ENCODE measurements around the gene RECQL5.

The RECQL5 gene

GRCh38 chr17:75667825-75668224, 871 bp upstream of the RECQL5 start:
- ChIA-PET POLR2A (interaction anchor here (1.1 to 3.3 kb wide), 6 partner anchors 10 to 150 kb away, joined by 3 to 11 read pairs (median 6); a partner anchor contains a TSS), CTCF (interaction anchor here (4.0 to 4.6 kb wide), 2 partner anchors 34 to 81 kb away, joined by 42 to 48 read pairs; partner anchors contain the start of gene SMIM5)
- H3K9me3 ChIP-seq (ENCODE audit: control insufficient read depth, insufficient read depth, low read depth, low read length), result no peaks in the 10 kb centered on the region
- peaks cover 10% of the 10 kb centered on the region; the same call in 1 of the 2 replicates for H3K4me1 ChIP-seq (ENCODE audit: control insufficient read depth, insufficient read depth, low read length)
- H3K27ac ChIP-seq (ENCODE audit: extremely low read depth, low read depth, low read length), result no peak overlapping the region
- peak overlapping the region; percentile 95 for H3K4me3 ChIP-seq (ENCODE audit: low read depth, low read length)
- H3K36me3 ChIP-seq (ENCODE audit: control insufficient read depth in 2 of 2, insufficient read depth in 1 of 2, low read length in 2 of 2), result peaks cover 48 to 64% of the 10 kb centered on the region in 2 experiments
- no peak for TF ChIP-seq ZBTB17 (tag by site-specific recombination; IDR thresholded peaks at IDR 0.05)
- no peak for TF ChIP-seq ZBTB20 (tag by site-specific recombination; IDR thresholded peaks at IDR 0.05)
- no peak for TF ChIP-seq ZNF266 (tag by site-specific recombination; IDR thresholded peaks at IDR 0.05; ENCODE audit: low read depth)
- TF ChIP-seq, protein P1, sequence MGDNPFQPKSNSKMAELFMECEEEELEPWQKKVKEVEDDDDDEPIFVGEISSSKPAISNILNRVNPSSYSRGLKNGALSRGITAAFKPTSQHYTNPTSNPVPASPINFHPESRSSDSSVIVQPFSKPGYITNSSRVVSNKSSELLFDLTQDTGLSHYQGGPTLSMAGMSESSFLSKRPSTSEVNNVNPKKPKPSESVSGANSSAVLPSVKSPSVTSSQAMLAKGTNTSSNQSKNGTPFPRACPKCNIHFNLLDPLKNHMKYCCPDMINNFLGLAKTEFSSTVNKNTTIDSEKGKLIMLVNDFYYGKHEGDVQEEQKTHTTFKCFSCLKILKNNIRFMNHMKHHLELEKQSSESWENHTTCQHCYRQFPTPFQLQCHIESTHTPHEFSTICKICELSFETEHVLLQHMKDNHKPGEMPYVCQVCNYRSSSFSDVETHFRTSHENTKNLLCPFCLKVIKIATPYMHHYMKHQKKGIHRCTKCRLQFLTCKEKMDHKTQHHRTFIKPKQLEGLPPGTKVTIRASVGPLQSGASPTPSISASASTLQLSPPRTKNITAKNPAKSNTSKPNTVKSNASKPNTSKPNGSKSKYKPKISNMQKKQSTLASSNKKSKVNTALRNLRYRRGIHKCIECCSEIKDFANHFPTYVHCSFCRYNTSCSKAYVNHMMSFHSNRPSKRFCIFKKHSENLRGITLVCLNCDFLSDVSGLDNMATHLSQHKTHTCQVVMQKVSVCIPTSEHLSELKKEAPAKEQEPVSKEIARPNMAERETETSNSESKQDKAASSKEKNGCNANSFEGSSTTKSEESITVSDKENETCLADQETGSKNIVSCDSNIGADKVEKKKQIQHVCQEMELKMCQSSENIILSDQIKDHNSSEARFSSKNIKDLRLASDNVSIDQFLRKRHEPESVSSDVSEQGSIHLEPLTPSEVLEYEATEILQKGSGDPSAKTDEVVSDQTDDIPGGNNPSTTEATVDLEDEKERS (tag by site-specific recombination; IDR thresholded peaks at IDR 0.05), result no peak
- no peak for TF ChIP-seq ZNF610 (tag by site-specific recombination; IDR thresholded peaks at IDR 0.05; ENCODE audit: borderline replicate concordance)
- TF ChIP-seq ZNF544 (tag by site-specific recombination; IDR thresholded peaks at IDR 0.05), result no peak
- no peak for TF ChIP-seq ZNF701 (tag by site-specific recombination; IDR thresholded peaks at IDR 0.05)
- TF ChIP-seq, protein P2, sequence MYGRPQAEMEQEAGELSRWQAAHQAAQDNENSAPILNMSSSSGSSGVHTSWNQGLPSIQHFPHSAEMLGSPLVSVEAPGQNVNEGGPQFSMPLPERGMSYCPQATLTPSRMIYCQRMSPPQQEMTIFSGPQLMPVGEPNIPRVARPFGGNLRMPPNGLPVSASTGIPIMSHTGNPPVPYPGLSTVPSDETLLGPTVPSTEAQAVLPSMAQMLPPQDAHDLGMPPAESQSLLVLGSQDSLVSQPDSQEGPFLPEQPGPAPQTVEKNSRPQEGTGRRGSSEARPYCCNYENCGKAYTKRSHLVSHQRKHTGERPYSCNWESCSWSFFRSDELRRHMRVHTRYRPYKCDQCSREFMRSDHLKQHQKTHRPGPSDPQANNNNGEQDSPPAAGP (tag by site-specific recombination; IDR thresholded peaks at IDR 0.05), result no peak
- no peak for TF ChIP-seq ZNF138 (tag by site-specific recombination; IDR thresholded peaks at IDR 0.05; ENCODE audit: borderline replicate concordance)
- TF ChIP-seq SCRT1 (tag by site-specific recombination; IDR thresholded peaks at IDR 0.05; ENCODE audit: borderline replicate concordance), result no peak
- TF ChIP-seq ZNF488 (tag by site-specific recombination; IDR thresholded peaks at IDR 0.05), result no peak
- TF ChIP-seq HOXD13 (CRISPR knock-in tag; IDR thresholded peaks at IDR 0.05; ENCODE audit: borderline replicate concordance), result no peak

- TF ChIP-seq KLF7 (tag by site-specific recombination; IDR thresholded peaks at IDR 0.05; ENCODE audit: borderline replicate concordance) (no peak), PRDM1 (tag by site-specific recombination; IDR thresholded peaks at IDR 0.05) (no peak), ZNF610 (tag by site-specific recombination; IDR thresholded peaks at IDR 0.05; ENCODE audit: borderline replicate concordance) (no peak), ZNF354C (tag by site-specific recombination; IDR thresholded peaks at IDR 0.05; ENCODE audit: borderline replicate concordance, low read depth) (no peak), ZNF274 (IDR thresholded peaks at IDR 0.05; ENCODE audit: low read length) (no peak), ZNF274 (tag by site-specific recombination; IDR thresholded peaks at IDR 0.05; ENCODE audit: borderline replicate concordance) (no peak), ZNF311 (tag by site-specific recombination; IDR thresholded peaks at IDR 0.05; ENCODE audit: borderline replicate concordance) (no peak)
- TF ChIP-seq, protein P3, sequence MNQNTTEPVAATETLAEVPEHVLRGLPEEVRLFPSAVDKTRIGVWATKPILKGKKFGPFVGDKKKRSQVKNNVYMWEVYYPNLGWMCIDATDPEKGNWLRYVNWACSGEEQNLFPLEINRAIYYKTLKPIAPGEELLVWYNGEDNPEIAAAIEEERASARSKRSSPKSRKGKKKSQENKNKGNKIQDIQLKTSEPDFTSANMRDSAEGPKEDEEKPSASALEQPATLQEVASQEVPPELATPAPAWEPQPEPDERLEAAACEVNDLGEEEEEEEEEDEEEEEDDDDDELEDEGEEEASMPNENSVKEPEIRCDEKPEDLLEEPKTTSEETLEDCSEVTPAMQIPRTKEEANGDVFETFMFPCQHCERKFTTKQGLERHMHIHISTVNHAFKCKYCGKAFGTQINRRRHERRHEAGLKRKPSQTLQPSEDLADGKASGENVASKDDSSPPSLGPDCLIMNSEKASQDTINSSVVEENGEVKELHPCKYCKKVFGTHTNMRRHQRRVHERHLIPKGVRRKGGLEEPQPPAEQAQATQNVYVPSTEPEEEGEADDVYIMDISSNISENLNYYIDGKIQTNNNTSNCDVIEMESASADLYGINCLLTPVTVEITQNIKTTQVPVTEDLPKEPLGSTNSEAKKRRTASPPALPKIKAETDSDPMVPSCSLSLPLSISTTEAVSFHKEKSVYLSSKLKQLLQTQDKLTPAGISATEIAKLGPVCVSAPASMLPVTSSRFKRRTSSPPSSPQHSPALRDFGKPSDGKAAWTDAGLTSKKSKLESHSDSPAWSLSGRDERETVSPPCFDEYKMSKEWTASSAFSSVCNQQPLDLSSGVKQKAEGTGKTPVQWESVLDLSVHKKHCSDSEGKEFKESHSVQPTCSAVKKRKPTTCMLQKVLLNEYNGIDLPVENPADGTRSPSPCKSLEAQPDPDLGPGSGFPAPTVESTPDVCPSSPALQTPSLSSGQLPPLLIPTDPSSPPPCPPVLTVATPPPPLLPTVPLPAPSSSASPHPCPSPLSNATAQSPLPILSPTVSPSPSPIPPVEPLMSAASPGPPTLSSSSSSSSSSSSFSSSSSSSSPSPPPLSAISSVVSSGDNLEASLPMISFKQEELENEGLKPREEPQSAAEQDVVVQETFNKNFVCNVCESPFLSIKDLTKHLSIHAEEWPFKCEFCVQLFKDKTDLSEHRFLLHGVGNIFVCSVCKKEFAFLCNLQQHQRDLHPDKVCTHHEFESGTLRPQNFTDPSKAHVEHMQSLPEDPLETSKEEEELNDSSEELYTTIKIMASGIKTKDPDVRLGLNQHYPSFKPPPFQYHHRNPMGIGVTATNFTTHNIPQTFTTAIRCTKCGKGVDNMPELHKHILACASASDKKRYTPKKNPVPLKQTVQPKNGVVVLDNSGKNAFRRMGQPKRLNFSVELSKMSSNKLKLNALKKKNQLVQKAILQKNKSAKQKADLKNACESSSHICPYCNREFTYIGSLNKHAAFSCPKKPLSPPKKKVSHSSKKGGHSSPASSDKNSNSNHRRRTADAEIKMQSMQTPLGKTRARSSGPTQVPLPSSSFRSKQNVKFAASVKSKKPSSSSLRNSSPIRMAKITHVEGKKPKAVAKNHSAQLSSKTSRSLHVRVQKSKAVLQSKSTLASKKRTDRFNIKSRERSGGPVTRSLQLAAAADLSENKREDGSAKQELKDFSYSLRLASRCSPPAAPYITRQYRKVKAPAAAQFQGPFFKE (tag by site-specific recombination; IDR thresholded peaks at IDR 0.05; ENCODE audit: borderline replicate concordance), result no peak
- TF ChIP-seq, protein P4, sequence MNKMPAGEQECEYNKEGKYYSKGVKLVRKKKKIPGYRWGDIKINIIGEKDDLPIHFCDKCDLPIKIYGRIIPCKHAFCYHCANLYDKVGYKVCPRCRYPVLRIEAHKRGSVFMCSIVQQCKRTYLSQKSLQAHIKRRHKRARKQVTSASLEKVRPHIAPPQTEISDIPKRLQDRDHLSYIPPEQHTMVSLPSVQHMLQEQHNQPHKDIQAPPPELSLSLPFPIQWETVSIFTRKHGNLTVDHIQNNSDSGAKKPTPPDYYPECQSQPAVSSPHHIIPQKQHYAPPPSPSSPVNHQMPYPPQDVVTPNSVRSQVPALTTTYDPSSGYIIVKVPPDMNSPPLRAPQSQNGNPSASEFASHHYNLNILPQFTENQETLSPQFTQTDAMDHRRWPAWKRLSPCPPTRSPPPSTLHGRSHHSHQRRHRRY (tag by site-specific recombination; IDR thresholded peaks at IDR 0.05), result no peak
- Histone ChIP-seq H3K36me3 (ENCODE audit: control insufficient read depth in 2 of 2, insufficient read depth in 1 of 2, low read length in 2 of 2) (peaks cover 58 to 65% of the 10 kb centered on the region in 2 experiments), H3K27ac (ENCODE audit: extremely low read depth, low read depth, low read length) (no peak overlapping the region), H3K4me1 (ENCODE audit: control insufficient read depth, insufficient read depth, low read length) (peaks cover 10% of the 10 kb centered on the region; the same call in 1 of the 2 replicates), H3K4me3 (ENCODE audit: low read depth, low read length) (peak overlapping the region; percentile 95), H3K9me3 (ENCODE audit: control insufficient read depth, insufficient read depth, low read depth, low read length) (no peaks in the 10 kb centered on the region)
- ChIA-PET POLR2A (interaction anchor here (1.3 to 3.3 kb wide), 3 partner anchors 32 to 114 kb away, joined by 3 to 11 read pairs (median 8); partner anchors contain the start of gene SMIM5), CTCF (interaction anchor here (0.6 to 4.6 kb wide), 9 partner anchors 10 to 891 kb away, joined by 3 to 48 read pairs (median 4); partner anchors contain the start of gene SMIM5)
Observed at GRCh38 chr17:75665981-75666380, 973 bp downstream of the RECQL5 start.
